ENCODE results near the gene CDC16. TPM values are rescaled to one million over a fixed set of nuclear protein-coding genes. Genes with fewer than 3 reads are reported as not detected.

The CDC16 gene
- total and polyA plus RNA-seq, 2 of the 8 experiments (the other 6 are each of a cell fraction or from before 2014, with no cell fraction given) = 42.5 to 83.4 TPM

GRCh38 chr13:114315074-114315785 lies 80.5 kb downstream of the CDC16 start (continued):
- no peak for TF ChIP-seq TAF7 (optimal IDR thresholded peaks at IDR 0.05; ENCODE audit: borderline replicate concordance, low read depth, low read length)
- TF ChIP-seq RBBP5 (IDR thresholded peaks at IDR 0.05; ENCODE audit: borderline replicate concordance, low read depth, low read length) = no peak
- no peak for TF ChIP-seq POLR2A (IDR thresholded peaks at IDR 0.05; ENCODE audit: control extremely low read depth in 1 of 2, low read depth in 2 of 2, low read length in 2 of 2)
- TF ChIP-seq NRF1 (IDR thresholded peaks at IDR 0.05; ENCODE audit: low read depth, low read length) = no peak
- no peak for TF ChIP-seq RAD21 (IDR thresholded peaks at IDR 0.05 in 1 of 2, conservative IDR thresholded peaks at IDR 0.05 in 1 of 2; ENCODE audit: low read depth in 2 of 2, low read length in 2 of 2)
- TF ChIP-seq ZNF274 (IDR thresholded peaks at IDR 0.05; ENCODE audit: borderline replicate concordance, extremely low read depth, low read length) = no peak
- no peak for TF ChIP-seq KDM5A (IDR thresholded peaks at IDR 0.05; ENCODE audit: low read length)
